COLO668 (cell line): ENCODE data around the gene CAMK1D.
"Not testable (repeated sequence)": the region's sequence is repeated elsewhere in the genome, so short reads cannot be mapped to it uniquely, and the experiment has no call there.

ENCODE experiments used
- DNase-seq: peaks from one replicate; lab custom pipeline; 2025; ENCODE audit not compliant: unreplicated experiment; lab: John Stamatoyannopoulos, UW

CAMK1D gene

GRCh38 chr10:12423896-12424295 lies 74.5 kb downstream of the CAMK1D start:
- no peak for DNase-seq

- DNase-seq, result no peak
These were observed 77.9 kb downstream of the CAMK1D start for GRCh38 chr10:12427276-12427675.

GRCh38 chr10:12428447-12429135 lies 79.2 kb downstream of the CAMK1D start:
- DNase-seq, result no peak

GRCh38 chr10:12430406-12430982 lies 81.1 kb downstream of the CAMK1D start:
- DNase-seq, result no peak

GRCh38 chr10:12431151-12432101 lies 82.1 kb downstream of the CAMK1D start:
- peak; percentile 2 for DNase-seq

- peak; percentile 73 for DNase-seq
These were observed 83.2 kb downstream of the CAMK1D start for GRCh38 chr10:12432402-12433189.

DNA sequence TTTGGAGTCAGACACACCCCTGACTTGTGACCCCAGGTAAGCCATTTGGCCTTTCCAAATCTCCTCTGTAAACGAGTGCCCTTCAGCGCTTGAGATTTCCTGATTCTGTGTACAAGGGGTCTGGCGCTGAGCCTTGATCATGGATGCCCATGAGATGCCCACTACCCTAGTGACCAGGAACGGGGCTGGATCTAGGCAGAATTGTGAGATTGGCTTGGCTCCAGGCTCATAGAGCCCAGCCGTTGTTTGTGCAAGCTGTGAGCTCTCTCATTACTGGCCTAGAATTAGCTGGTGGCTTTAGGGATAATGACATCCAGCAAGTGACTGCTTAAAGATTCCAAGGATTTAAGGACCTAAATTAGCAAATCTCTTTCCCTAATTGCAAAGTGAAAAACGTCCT lies 84.9 kb downstream of the CAMK1D start:
- peak; percentile 24 for DNase-seq

DNA sequence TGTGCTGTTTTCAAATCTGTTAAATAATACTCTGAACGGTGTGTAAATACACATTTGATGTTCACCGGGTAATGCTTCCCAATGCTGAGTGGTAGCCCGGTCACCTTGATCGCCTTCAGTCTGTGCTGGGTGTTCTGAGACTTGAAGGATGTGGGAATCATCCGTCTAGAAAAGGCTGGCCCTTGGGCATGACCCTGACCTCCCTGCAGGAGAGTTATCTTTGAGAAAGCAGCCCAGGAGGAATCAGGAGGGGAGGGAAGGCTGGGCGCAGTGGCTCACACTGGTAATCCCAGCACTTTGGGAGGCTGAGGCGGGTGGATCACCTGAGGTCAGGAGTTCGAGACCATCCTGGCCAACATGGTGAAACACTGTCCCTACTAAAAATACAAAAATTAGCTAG lies 85.3 kb downstream of the CAMK1D start:
- not testable (repeated sequence) for DNase-seq

- DNase-seq, result peak; percentile 46
These were observed 86.0 kb downstream of the CAMK1D start for GRCh38 chr10:12435348-12435747.

GRCh38 chr10:12438919-12439692 lies 89.8 kb downstream of the CAMK1D start:
- peak; percentile 18 for DNase-seq

GRCh38 chr10:12439767-12440166 lies 90.4 kb downstream of the CAMK1D start:
- DNase-seq, result not testable (repeated sequence)

DNA sequence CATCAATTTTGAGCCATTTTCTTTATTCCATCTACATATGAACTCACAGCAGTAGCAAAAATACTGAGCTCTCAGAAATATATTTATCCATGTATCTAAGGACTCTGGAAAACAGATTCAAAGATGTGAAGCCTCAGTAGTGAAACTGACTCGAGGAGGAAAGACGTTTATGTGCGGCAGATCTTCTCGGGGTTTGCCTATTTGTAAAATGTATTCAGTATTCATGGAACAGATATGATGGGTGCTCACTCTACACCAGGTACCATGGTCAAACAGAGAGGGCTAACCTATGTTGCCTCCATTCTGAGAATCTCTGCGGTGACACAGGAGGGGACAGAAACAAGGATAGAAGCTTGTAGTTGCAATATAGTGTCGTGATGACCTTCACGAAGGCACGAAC lies 93.7 kb downstream of the CAMK1D start:
- DNase-seq, result no peak

- DNase-seq, result no peak
These were observed 95.8 kb downstream of the CAMK1D start for GRCh38 chr10:12444981-12445700.

DNA sequence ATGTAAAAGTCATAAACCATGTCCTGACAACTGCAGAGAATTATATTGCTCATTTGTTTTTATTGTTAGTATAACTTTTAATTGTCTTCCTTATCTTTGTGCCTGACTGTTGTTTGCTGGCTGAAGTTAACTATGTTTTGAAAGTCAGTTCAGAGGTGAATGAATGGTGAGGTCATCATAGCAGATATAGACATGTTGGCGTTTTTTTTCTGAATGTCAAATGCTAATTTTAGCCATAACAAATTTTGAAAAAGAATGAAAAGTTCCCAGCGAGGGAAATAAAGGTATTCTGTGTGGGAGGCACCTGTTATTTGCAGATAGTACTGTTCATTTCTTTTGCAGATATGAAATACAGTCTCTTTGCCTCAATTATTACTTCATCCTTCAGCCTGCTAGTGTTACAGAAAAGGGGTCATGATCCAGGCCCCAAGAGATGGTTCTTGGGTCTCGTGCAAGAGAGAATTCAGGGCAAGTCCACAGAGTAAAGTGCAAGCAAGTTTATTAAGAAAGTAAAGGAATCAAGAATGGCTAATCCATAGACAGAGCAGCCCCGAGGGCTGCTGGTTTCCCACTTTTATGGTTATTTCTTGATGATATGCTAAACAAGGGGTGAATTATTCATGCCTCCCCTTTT lies 96.5 kb downstream of the CAMK1D start:
- no peak for DNase-seq

DNA sequence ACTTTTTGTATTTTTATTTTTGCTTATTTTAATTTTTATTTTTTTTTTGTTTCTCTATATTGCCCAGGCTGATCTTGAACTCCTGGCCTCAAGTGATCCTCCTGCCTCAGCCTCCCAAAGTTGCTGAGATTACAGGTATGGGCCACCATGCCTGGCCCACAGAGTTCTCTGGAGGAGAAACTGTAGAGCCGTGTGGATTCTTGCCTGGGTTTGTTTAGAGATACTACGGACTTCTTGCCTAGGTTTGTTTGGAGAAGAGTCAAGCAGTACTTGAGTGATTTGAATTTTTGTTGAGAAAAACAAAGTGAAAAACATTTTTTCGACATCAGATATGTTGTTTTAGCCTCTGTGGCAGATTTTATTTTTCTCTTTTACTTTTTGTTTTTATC lies 99.0 kb downstream of the CAMK1D start:
- no peak for DNase-seq

DNA sequence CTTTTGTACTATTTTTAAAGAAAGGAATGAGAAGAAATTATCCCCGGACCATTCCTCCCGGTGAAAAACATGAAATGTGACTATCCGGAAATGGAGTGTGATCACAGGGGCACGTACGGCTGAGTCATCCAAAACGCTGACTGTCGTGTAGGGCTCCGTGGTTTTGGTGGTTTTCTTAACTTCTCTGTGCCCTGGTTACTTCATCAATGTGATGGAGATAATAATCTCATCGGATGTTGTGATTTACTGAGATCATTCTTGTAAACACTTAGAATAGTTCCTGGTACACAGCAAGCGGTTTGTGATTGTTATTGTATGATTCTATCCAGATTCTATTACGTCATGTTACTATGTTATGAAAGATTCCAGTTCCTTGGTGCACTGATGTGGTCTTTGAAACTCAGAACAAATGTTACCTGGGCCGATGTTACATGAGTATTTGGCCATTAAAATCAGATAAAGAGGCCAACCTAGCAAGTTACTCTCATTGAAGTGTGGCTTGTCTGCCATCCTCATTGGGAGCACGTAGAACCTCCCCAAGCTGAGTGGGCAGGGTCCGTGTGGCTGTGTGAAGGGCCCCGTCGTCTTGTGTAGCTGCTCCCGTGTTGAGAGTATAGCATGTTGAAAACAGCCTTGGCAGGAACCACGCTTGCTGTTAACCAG lies 99.5 kb downstream of the CAMK1D start:
- DNase-seq, result peak; percentile 5

DNA sequence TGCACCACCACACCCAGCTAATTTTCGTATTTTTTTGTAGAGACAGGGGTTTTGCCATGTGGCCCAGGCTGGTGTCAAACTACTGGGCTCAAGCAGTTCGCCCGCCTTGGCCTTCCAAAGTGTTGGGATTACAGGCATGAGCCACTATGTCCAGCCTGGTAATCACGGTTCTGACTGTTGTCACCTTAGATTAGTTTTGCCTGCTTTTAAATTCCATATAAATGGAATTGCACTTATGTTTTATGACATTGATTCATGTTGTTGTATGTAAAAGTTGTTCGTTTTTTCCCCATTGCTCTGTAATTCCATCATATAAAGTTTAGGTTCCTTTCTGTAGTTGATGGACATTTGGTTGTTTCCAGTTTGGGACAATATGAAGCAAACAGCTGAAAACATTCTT lies 106.0 kb downstream of the CAMK1D start:
- no peak for DNase-seq

DNA sequence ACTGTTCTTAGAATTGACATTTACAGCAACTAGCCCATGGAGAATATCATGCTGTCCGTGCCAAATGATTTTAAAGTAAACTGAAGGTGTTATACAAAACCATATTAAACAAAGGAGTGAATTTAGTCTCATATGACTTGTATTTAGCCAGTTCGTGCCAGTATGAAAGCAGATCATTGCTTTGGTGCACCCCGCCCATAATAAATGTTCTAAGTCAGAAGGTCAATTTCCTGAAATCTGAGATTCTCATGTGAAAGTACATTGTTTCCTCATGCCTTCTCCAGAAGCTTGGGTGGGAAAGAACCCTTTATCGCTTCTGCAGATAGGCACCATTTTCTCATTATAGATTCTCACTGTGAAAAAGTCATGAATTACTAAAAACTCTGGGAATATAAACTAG lies 106.4 kb downstream of the CAMK1D start:
- peak; percentile 5 for DNase-seq

DNA sequence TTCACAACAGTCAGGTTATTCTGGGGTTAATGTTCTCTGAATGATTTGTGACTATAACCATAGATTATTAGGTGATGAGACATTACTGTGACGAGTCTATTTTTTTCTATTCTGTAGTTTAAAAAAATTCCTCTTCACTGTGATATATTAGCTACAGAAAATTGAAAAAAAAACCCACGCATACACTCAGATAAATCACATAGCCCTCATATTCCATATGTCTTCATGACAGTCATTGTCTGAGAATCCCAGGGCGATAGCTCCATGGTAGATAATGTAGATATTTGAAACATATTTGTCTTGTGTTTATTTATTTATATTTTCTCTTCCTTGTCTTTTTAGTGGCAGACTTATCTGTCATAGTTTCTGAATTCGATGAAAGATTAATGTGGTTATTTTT lies 110.0 kb downstream of the CAMK1D start:
- DNase-seq, result no peak
